NB4 (cell line): ENCODE measurements around the gene XCR1.

Experiments
- CTCF ChIP-seq: IDR thresholded peaks from one replicate; pipeline ENCODE4 v1.5.1; 2012; ENCODE audit warnings: low read depth, low read length
- MAX ChIP-seq: IDR thresholded peaks from 2 replicates; pipeline ENCODE4 v1.6.1; 2011; ENCODE audit warnings: low read depth, low read length

GRCh38 chr3:46013316-46014094 lies 13.8 kb downstream of the XCR1 start:
- TF ChIP-seq CTCF (no peak), MAX (no peak)
